Left colon (tissue), 2 donors: ENCODE data around the gene GNPTAB. TPM values are rescaled to one million over a fixed set of nuclear protein-coding genes. Genes with fewer than 3 reads are reported as not detected.

Experiments
- ATAC-seq: fragments of 200-7000 bp; cut with Tn5 transposase; one replicate; pipeline ENCODE4 v1.9.1; 2020; ENCODE audit warnings: mild to moderate bottlenecking, moderate library complexity
- DNase-seq, 2 donors: peaks; one replicate each; pipeline ENCODE4 v3.0.0-alpha.2; 2020
- intact Hi-C, 2 donors: fragments of 100-400 bp; cut with DNase I in 1 of 2; cut with micrococcal nuclease in 1 of 2; formaldehyde crosslinking; loops; one replicate each; pipeline versions ENCODE4 v1.11.2 to v1.14.0; 2022; cut with DNase I, micrococcal nuclease
- total RNA-seq, 2 donors: library from RNA; stranded (reverse); fragmentation: NEBNext Ultra II Directional; extraction: Animal tissue kit (Norgen Biotek cat#: 25700); gene quantifications; one replicate each; pipeline ENCODE4 v1.2.1, GENCODE V29; 2021
- donor health status: DM: no; HTN: no; CAD: no.
- donor health status: DM: yes; HTN: yes; CAD: no.

The GNPTAB gene
- total RNA-seq, 2 donors from 2014 or later: 90.2 to 95.1 TPM

DNA sequence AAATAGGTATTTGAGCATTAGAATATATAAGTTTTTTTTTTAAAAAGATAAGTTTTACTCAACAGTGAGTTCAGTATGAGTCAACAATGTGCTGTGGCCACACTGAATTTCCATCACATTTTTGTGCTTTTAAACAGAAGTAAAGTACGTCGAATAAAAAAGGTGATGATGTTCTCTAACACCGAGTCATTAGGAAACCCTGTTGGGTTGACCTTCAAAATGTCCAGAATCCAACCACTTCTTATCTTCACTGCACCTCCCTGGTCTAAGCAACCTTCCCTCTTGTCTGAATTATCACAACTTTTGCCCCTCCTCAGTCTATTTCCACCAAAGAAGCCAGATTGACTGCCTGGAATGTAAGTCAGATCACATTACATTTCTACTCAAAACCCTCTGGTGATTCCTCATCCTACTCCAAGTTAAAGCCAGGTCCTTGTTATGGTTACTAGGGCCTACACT, 48.5 kb downstream of the GNPTAB start:
- intact Hi-C loops: no loop called here

DNA sequence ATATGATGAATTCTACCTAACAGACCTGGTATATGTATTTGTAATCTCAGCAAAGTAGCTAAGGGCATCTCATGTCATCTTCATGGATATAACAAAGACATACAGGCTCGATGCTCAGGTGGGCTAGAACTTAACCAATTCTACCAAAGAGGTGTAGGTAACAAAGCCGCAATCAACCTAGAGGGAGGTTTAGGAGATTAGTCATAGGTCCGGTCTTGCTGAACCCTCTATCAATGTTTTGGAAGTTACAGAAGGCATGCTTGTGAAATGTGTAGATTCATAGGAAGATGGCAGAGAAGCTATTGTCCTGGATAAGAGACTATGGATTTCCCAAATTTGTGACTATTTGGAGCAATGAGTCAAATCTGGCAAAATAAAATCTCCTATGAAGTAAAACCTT, 48.9 kb downstream of the GNPTAB start:
- no peak for ATAC-seq
- intact Hi-C loops: no loop called here
- no peak for DNase-seq

More for the DNA sequence above, 48.5 kb downstream of the GNPTAB start:
- ATAC-seq (no peak), DNase-seq (no peak)

DNA sequence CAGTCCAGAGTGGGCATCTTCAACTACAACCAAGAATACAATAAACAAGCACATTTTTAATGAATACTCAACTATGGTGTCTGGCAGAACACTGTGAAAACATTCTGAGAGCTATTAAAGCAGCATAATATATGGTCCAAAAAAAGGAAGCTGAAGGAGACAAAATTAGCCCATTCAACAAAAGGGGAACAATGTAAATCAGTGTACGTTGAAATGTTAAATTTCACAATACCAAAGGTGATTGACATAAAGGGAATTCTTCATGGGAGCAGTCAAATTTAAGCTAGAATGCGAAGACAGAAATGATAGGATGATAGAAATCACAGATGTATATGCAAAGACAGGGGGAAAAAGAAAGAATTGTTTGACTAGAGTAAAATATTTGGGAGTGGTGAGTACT, 50.2 kb downstream of the GNPTAB start:
- intact Hi-C loops: no loop called here
- ATAC-seq (no peak), DNase-seq (no peak)

DNA sequence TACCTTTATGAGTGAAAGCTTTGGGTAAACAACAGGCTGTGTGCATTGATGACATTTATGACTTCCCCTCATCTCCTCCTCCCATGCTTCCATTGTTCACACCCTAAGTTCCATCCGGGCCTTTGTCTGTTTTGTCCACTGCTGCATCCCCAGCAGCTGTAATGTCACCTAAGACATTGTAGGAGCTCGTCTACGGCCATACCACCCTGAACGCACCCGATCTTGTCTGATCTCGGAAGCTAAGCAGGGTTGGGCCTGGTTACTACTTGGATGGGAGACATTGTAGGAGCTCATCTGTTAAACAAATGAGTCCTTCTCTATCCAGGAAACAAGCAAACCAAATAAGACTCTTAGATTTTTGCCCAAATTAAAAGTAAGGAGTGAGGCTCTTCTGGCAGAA, 51.1 kb downstream of the GNPTAB start:
- ATAC-seq (peak; percentile 19), DNase-seq (no peak)
- intact Hi-C loops: loop anchor here in 1 of 2 donors (10.0 kb wide), 1 partner anchor 55 kb away; the partner anchor contains the start of gene GNPTAB

DNA sequence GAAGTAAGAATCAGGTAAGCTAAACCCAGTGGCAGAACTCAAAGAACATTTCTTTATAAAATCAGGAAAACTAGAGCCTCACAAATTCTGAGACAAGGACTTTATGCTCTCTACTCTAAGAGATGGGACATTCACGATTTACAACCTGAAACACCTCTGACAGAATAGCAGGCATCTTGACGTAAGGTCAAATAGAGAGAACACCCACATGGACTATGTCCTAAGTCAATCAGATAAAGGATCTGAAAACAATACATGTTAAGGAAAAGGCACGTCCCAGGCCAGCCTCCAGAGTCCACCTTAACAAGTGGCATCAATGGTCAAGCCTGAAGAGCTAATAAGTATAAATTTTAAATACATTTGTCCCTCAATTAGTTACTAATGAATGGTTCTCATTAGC, 51.6 kb downstream of the GNPTAB start:
- no peak for DNase-seq
- peak; percentile 69 for ATAC-seq
- intact Hi-C loops: loop anchor here in 1 of 2 donors (10.0 kb wide), 1 partner anchor 56 kb away; the partner anchor contains the start of gene GNPTAB

DNA sequence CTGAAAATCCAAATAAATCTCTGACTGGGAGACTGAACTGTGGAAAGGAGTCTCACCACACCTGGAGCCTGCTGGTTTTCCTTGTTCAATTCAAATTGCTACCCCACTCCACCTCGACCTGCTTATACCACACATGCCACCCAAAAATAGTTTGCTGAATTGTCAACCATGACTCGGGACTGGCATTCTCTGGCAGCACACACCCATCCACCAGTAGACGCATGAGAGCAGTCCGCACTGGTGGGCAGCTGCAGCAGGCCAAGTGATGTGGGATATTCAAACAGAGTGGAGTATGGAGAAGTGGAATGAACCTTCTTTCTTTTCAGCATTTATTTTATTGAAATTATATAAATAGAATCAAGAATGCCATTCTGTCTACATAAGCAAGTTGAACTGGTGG, 52.8 kb downstream of the GNPTAB start:
- intact Hi-C loops: loop anchor here in 1 of 2 donors (10.0 kb wide), 1 partner anchor 57 kb away; the partner anchor contains the start of gene GNPTAB
- DNase-seq (no peak), ATAC-seq (no peak)

DNA sequence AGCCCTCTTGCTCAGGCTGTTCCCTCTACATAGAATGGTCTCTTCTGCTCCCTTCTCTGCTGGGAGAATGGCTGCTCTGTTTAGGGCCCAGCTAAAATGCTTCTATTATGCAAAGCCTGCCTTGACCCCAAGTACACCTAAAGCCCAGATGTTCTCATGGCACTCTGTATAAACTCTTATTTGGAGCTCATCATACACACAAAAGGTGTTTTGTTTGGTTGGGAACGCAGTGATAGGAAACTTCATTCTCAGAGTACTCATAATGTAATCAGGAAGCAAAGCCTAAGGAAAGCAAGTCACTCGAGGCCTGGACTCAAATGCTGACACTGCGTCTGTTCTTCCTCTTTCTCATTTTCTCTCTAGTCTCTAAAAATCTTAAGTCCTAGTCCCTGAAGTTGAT, 53.3 kb downstream of the GNPTAB start:
- intact Hi-C loops: loop anchor here in 1 of 2 donors (10.0 kb wide), 1 partner anchor 57 kb away; the partner anchor contains the start of gene GNPTAB
- DNase-seq: no peak
- peak; percentile 38 for ATAC-seq

DNA sequence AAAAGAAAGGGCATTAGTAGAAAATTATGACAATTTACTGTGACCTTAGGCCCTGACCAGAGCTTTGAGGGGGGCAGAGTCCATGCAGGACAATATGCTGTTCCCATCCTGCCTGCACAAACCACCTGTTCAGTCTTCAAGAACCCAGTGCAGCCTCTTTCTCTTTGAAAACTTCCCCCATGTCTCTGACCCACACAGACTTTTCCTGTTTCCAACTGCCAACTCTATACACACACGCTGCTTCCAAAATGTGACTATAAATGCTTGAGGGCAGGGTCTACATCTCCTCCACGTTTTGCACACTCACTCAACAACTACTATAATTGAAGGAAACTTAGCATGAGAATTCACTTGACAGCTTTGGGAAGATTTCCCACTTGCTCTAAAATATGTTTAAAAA, 54.9 kb downstream of the GNPTAB start:
- DNase-seq (no peak), ATAC-seq (no peak)
- intact Hi-C loops: loop anchor here (2.0 to 10.0 kb wide), 2 partner anchors 59 to 63 kb away; partner anchors contain the start of gene GNPTAB (in 1 of the 2)

DNA sequence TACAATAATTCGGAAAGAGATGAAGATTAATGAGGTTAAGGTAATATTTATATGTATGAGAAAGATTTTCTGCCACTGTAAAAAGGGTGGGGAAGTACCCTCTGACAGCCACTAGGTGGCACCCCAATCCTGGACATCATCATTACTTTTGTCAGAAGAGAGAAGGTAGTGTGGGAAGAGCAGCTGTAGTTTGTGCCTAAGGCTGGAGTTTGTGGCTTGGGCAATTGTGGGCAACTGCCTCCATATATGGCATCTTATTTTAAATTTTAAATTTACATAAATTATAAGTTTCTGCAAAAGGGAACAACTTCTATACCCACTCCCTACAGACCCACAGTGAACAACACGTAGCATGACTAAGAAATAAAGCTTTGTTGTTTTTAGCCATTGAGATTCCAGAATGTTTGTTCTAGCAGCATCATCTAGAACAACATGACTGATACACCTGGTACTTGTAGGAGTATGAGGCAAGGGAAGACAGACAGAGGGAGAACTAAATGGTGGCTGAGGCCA, 57.1 kb downstream of the GNPTAB start:
- peak; percentile 39 to 54 for DNase-seq
- peak; percentile 77 for ATAC-seq
- intact Hi-C loops: loop anchor here (2.0 to 10.0 kb wide), 2 partner anchors 61 to 65 kb away; partner anchors contain the start of gene GNPTAB (in 1 of the 2)

DNA sequence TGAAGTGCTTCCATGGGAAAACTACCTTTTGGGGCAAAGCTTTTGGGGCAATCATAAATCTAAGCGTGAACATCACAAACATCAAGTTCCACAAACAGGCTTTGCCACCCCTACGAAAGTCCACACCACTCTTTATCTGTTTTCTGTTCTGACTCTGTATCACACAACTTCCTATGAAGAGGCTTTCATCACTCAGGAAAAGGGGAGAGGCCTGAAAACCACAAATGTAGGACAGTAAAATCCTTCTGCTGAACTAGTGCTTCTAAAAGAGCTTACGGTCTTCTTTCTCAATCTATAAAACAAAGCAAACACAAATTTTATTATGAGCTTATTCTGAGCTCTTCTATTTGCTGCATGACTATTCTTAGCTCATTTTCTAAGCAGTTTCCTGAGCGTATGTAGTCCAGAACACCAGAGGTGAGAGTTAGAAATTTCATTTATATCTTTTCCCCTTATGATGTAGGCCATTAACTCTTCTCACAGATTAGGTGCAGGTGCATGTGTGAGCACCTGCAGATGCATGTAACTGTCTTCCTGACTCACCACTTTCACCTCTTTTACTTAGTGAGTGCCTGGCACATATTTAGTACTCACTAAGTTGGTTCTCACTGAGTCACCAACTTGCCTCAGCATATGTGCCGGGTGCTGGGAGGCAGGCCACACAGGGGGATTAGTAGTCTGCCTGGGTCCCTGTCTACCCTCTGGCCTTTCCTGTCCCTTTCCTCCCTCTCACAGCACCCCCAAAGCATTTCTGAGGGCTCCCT, 58.6 kb downstream of the GNPTAB start:
- DNase-seq (no peak), ATAC-seq (peak; percentile 40)
- intact Hi-C loops: loop anchor here in 1 of 2 donors (10.0 kb wide), 1 partner anchor 63 kb away; the partner anchor contains the start of gene GNPTAB

DNA sequence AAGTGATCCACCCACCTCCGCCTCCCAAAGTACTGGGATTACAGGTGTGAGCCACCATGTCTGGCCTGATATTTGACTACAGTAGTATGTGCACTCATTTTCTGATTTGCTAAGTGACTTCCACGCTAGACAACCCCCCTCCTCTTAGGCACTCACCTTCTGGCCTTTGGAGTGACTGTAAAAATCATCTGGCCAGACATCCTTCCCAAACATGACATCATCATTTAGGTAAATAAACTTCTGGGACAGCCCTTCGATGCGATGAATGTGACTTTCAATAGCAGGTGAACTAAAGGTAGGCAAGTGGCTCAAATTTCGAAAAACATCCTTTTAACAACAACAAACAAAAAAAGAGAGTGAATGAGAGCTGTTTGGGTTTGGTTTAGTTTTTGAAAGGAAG, 60.9 kb downstream of the GNPTAB start:
- intact Hi-C loops: loop anchor here in 1 of 2 donors (10.0 kb wide), 1 partner anchor 65 kb away; the partner anchor contains the start of gene GNPTAB
- ATAC-seq: no peak
- DNase-seq: no peak

DNA sequence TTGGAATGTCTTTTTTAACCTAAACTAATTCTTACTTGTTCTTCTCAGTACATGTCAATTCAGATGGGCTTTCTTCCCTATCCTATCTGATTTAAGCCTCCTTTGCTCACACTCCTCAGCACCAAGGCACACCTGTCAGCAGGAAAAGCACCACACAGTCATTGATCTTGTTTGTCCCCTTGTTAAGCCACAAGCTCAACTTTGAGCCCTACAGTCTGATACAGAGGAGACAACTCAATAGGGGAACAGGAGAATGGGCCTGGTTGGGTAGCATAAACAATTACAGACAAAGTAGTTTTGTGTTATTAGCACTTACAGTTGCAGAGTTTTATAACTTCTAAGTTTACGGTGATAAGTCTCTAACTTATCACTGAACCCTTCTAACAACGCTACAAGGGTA, 62.0 kb downstream of the GNPTAB start:
- DNase-seq (no peak), ATAC-seq (no peak)
- intact Hi-C loops: no loop called here

DNA sequence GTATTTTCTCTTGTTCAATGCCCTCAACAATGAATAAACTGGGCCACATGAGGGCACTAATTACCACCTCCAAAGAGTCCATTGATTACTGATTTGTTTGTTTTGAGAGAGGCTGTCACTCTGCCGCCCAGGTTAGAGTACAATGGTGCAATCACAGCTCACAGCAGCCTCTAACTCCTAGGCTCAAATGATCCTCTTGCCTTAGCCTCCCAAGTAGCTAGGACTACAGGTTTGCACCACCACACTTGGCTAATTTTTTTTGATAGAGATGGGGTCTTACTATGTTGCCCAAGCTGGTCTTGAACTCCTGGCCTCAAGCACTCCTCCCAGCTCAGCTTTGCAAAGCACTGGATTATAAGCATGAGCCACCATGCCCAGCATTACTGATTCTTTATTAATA, 63.2 kb downstream of the GNPTAB start:
- intact Hi-C loops: no loop called here
- ATAC-seq (no peak), DNase-seq (no peak)

DNA sequence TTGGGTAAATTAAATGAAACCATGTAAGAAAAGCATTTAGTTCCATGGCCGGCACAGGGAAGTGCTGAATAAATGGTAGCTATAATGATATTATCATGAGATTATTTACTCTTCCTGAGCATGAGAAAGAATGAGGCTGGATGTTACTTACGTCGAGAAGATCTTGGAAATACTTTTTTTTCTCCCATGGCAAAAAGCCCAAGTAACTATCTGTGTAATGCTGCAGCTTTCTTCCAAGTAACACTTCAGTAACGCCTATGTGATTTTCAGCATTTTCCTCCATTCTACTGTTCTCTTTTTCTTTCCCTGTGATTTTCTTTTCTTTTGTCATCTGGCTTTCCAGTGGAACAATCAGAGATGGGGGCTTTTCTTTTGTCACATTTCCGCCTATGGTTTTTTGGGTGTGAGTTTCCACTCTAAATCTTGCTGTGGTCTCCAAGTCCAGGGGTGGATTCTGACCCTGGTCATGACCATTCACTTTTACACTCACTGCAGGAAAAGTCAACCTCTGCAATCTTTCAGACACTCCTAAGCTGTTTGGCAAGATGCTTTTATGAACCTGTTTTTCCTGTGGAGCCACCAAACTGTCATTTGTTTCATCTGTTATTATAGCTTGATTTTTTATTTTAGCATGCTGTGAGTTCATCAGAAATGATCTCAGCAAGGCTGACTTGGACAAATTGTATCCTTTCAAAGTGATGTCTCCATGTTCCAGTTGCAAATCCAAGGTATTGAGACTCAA, 66.5 kb downstream of the GNPTAB start:
- peak; percentile 62 for ATAC-seq
- intact Hi-C loops: no loop called here
- no peak for DNase-seq

DNA sequence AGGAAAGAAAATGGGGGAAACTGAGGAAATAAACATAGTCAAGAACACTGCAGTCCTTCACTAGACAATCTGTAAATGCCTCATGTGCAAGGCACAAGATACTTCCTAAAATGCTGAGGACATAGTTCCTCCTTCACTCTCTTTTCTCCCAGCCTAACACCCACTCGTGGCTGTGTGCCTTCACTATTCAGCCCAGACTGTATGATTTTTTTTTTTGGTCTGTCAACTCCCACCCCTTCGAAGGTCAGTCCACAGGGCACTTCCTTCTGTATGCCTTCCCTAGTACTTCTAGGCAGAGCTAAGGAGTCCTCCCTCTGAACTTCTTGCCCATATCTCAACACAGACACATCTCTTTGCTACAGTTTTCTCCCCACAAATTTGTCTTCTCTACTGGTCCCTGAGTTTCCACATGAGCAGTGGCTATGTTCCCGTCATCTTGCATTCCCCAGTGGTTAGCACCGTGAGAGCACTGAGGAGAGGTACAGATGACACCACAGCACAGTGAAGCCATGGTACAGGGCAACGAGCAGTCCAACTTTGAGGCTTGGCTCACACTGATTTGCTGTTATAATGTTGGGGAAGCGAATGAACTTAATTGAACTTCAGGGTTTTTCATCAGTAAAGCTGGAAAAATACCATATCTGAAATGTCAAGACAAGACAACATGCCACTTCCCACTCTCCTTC, 67.4 kb downstream of the GNPTAB start:
- ATAC-seq: peak; percentile 35
- DNase-seq: no peak
- intact Hi-C loops: no loop called here

DNA sequence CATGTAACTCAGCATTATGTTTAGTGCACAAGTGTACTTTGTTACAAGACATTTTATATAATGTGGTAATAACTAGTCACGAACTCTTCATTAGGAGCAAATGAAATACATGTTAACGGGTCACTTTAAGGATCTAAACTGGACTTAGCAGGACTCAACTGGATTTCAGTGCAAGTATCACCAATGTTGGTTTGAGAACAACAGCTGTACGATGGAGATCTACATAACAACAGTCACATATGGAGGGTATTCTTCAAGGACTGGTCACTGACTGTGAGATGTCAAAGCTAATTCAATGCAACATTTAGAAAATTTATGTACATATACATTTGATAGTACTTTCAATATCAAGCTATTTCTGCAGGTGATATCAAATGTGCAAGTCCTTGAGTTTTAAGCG, 69.0 kb downstream of the GNPTAB start:
- intact Hi-C loops: no loop called here
- no peak for ATAC-seq

DNA sequence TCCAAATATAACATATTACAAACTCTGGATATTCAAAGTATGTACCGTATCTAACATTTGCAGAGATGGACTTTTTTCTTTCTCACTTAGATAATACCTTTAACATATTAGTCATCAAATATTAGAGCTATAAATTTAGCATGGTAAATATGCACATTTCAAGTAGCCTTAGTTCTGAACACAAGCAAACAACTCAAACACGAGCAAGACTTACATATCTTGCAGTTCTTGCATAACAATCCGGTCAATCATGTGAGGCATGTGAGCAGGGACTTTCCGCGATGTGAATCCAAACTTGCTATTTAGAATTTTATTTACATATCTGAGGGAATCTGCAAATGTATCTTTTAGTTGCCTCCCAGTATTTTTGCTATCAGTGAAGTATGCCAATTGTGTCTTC, 69.4 kb downstream of the GNPTAB start:
- DNase-seq: no peak
- intact Hi-C loops: no loop called here
- ATAC-seq: no peak

More for the DNA sequence above, 69.0 kb downstream of the GNPTAB start:
- no peak for DNase-seq

DNA sequence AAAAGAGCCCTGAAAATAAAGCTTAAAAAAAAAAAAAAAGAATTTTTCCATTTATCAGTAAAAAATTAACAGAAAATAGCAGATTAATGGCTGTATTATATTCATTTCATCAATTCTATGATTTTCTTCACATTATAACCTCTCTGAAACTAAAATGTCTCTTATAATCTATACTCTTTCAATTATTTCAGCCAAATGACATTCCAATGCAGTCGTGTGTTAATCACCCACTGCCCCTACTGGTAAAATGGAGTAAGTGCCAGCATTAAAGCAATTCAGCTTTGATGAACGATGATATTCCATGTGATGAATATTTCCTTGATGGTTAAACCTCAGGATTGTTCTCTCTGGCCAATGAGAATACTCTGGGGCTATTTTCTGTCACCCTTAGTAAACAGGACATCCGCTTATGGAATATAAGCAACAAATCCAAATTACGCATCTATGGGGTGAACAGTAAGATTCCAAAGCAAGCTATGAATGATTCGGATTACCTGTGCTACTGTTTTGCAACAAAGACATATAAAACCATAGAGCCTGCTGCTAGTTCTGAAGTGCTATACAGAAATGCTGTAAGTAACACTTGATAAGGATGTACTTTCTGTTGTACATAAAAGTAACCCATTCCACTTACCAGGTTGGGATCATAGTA, 71.2 kb downstream of the GNPTAB start:
- ATAC-seq (peak; percentile 67), DNase-seq (no peak)
- intact Hi-C loops: loop anchor here in 1 of 2 donors (10.0 kb wide), 1 partner anchor 195 kb away; no protein-coding TSS in a partner anchor
